Activated T-cell treated with anti-CD3 and anti-CD28 coated beads for 48 hours (primary cell): Measurements from ENCODE around the gene STAB1.
A peak's percentile ranks its signal among the peaks of the same experiment; 100 is the strongest.

Experiments
- DNase-seq: peaks from one replicate; pipeline ENCODE4 v3.0.0-alpha.2; 2020; ENCODE audit warnings: low read depth

STAB1 gene

DNA sequence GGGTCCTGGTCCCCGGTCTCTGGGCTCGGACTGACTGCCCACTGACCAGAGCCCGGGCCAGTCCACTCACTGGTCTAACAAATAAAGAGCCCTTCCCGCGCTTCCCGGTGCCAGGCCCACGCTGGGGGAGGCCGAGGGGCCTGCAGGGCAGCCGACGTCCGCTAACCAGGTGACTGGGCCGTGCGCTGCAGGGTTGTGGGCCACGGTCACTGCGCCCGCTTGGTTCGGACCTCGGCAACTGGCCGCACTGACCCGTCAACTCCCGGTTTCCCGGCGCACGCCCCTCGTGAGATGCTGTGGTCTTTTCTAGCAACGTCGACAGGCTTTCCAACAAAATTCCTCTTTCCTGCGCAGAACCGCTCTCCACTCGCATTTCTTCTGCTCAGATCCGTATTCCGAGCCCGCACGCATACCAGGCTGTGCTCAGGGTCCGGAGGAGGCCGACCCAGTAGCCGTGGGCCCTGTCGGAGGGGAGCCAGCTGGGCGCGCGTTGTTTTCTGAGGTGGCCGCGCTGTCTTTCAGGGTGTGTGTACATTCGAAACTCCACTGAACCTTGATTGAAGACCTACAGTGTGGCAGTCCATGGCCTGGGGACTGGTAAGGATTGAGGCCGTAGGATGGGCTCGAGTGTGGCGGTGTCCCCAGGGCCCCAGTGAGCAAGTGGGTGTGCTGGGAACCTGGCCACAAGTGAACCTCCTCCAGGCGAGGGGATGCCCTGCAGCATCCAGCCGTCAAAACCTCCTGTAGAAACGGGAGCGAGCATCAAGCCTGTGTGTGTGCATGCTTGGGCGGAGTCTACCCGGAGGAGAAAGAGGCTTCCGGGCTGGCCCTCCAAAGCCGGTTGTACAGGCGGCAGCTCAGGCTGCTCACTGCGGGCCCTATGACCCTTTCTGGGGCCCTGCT lies 39.4 kb downstream of the STAB1 start:
- no peak for DNase-seq

DNA sequence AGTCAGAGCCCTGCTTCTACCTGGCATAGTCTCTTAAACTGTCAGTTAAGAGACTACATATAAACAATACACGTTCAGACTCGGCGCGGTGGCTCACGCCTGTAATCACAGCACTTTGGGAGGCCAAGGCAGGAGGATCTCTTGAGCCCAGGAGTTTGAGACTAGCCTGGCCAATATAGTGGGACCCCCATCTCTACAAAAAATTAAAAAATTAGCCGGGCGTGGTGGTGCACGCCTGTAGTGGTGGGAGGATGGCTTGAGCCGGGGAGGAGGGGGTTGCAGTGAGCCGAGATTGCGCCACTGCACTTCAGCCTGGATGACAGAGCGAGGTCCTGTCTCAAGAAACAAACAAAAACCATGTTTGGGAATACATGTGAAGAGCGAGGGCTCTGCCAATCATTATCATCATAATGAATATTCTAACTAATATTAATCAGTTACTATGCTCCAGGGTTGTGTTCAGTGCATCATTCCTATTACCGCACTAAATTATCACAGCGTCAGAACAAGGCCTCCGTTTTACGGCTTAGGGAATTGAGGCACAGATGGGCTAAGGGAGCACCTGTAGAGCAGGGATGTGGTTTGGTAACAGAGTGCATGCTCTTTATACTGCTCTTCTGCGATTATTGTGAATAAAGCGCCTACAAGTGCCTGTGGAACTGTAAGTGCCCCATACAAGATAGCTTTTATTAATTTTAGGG lies 40.4 kb downstream of the STAB1 start:
- no peak for DNase-seq

DNA sequence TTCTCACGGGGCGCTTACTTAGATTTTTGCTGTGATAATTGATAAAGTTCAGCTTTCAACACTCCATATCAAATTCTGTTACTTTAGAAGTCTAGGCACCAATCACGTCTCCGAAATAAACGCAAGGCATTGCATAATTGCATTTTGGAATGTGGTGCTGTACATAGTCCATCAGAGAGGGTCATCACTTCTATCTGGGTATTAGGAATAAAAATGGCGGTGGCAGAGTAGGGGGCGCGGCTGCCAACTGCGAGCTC lies 40.9 kb downstream of the STAB1 start:
- DNase-seq: no peak

DNA sequence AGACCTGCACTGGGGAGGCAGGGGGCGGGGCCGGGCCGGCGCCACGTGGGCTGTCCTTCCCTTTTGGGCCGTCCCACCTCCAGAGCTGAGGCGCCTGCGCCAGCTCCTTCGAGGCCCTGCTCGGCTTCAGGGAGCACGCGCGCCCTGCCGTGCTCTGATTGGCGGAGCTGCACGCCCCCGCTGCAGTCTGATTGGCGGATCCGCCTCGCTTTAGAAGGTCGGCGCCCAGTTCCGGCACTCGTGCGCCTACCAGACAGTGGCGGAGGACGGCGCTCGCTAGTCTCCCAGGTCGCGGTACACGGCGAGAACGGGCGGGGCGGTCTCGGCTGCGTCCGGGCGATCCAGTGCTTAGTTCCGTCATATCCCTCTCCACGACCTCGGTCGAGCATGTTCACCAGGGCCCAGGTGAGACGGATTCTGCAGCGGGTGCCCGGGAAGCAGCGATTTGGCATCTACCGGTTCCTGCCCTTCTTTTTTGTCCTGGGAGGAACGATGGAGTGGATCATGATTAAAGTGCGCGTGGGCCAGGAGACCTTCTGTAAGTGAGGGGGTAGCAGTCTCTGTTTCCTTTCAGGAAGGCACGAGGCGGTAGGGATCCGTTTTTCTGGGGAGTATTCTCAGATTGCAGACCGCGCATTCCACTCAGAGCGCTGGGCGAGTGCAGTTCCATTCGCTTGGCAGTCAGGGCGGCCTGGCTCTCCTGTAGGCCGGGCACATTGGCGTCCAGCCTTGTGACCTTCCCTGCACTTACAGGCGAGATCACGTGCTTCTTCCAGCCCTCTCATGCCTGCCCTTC lies 41.4 kb downstream of the STAB1 start, which contains the start of gene UQCC5:
Gene UQCC5 (plus strand): TSS at position 237 of the 796 bp plus-strand sequence. CDS start 151 bp downstream, at position 388.
- DNase-seq: peak; percentile 99

DNA sequence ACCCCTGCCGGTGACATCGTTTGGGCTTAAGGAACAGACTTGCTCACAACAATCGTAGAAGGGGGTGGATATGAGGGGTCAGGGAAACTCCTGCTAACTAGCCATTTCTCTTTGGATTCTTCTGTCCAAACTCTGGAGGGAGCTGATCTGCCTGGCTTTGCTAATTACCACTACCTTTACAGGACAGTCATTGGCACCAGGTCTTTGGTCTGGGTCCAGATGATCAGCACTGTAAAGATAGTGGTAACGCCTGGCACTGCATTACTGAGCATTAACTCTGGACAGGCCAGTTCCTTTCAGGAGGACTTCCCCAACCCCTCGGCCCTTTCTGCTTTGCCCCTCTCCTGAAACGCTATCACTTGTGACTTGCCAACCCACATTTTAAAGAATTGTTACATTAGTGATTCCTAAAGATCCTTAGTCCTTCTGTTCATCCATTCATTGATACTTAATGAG lies 42.1 kb downstream of the STAB1 start:
- no peak for DNase-seq

DNA sequence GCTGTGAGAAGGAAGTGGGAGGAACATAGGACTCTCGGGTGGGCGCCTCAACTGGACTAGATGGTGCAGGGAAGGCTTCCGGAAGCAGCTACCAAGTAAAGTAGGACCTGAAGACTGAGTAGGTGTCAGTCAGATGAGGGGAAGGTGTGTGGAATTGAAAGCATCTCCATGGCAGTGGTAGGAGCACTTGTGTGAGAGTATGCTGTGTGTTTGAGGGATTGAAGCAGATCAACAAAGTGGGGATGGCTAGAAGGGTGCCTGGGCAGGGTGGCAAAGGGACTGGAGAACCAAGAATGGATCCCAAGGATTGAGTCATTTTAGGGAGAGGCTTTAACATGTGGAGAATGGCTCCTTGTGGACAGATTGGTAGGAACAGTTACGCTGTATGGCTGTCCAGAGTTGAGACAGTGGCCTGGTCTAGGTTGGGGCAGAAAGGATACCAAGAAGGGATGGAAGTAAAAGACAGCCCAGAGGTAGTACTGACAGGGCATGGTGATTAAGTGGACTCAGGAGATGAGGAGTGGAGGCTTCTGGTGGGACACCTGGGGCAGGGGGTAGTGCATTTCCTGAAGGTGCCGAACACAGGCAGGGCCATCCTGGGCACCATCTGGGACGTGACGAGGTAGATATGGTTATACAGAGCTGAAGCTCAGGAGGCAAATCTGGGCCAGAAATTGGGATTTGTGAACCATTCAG lies 42.7 kb downstream of the STAB1 start:
- DNase-seq: no peak

DNA sequence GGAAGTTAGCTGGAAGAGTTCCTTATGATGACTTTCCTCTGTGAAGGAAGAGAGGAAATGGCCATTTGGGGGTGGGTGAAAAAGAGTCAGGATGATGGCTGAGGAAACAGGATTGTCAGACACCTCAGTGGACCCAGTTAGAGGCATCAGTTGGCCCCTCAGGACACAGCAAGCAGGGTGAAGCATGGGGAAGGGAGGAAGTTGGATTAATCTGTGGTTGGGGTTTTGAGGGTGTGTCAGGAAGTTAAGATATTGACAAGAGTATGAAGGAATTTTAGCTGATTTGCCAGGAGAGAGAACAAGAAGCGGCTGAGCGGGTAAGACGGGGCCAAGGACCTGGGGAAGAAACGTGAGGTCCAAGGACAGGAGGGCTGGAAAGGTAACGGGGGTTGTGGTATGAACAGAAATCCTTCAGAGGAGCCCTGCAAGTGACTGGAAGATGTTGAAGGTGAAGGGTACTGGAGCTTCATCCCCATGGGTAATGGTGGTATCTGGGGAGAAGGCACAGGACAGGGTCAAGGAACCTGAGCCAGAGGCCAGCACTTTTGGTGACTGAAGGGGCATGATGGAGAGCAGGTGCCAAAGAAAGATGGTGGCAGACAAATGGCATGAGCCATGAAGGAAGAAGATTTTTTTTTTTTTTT lies 44.0 kb downstream of the STAB1 start:
- DNase-seq: no peak

DNA sequence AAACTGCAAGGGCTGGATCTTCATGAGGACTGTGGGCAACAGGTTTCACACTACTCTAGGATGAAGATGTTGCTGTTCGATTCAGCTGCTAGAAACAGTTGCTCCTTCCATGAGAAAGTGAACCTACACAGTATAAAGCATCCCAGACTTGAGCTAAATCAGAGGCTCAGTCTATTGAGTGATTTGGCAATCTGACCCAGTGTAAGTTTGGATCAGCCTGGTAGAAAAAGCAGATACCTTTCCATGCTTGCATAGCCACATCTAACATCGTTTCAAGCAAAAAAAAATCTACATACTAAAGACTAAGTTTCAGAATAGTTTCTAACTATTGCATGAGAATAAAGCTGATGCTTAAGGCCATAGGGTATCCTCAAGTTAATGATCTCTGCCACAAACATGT lies 45.9 kb downstream of the STAB1 start:
- DNase-seq: no peak

DNA sequence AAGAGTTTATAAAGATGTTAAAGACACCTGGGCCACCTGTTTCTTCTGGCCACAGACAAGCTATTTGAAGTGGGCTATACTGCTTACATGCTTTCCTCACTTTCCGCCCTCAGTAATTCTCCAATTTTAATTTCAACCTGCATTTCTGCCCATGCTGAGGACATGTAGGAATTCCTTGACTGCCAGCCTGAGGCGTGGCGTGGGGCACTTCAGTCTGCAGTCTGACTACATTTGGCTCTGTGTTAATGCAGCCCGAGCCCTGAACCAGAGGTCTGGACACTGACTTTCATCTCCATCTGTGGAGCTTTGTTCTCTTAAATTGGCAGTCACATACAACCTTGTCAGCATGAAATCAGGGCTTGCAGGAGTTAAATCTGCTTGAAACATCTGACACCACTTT lies 49.8 kb downstream of the STAB1 start:
- DNase-seq: no peak

DNA sequence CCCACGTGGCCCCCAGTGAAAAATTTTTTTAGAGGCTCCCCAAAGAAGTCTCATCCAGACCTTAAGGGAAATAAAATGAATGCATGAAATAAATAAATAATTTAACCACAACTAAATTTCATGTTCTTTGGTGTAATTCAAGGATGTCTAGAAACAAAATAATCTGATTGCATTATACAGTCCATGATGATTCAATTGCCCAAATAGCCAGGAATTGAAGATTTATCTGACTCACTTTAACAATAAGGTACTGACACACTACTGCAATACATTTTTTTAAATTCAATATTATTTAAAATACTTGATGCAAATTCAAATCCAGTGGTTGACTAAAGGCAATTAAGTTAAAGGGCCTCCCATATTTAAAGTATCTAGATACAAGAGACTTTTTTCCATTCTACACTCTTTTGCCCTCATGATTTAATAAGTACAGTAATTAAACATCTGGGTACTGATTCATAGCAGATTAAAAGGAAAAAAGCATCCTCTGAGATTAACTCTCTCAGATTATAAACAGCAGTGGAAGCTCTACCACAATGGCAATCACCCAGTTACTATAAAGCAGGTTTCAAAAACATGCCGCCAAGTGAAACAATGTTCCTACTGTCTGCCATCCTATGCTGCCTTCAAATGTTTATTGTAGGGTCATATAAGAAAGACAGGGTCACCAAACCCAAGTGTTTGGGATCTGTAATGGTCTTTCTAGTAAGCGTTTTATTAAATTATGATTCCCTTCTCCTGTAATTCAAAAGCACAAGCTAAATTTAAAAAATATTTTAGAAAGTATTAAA lies 51.2 kb downstream of the STAB1 start:
- DNase-seq: no peak

DNA sequence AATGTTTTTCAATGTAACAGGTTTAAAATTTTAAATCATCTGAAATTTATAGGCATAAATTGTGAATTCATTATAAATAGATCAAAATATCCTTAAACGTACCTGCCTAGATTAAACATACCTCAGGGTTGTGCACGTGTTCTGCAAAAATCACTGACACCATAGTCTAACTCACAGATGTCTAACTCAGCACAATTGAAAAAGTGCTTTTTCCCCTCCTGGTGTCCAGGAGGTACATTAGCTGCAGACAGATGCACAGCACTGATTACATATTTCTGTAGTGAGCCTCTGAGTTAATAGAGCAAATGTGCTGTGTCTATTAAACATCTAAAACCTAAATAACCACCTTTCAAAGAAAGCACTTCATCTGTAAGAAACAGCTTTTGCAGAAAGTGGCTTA lies 52.0 kb downstream of the STAB1 start:
- DNase-seq: no peak

DNA sequence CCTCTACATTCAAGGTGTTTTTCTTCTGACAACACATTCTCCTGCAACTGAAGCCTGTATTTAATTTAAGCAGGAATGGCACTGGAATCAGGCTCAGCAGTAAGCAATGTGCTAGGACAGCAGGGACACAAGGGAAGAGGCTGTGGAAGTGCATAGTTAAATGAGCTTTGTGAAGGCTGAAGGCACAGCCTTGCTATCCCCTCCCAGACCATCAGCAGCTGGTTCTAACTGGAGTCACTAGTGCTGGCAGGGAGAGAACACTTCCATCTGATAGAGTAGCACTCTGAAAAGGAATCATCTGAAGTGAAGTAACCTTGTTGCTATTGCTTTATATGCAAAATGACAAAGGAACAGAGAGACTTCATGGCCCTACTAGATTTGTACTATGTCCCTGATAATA lies 56.0 kb downstream of the STAB1 start:
- no peak for DNase-seq

DNA sequence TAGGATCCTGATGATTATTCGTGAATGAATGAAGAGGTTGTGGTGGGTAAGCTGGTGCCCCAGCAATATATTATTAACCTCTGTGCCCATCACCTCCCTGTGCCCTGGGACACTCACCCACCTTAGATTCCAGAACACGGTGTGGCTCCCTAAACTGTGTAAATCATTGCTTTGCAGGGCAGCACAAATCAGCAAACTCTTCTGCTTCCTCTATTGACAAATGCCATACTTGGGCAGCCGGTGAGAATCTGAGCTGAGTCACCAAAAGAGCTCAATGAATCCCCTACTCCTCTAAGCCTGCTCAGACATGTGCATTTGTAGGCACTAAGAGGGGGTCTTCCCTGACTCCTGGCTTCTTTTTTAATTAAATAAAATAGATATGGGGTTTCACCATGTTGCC lies 57.0 kb downstream of the STAB1 start:
- no peak for DNase-seq

DNA sequence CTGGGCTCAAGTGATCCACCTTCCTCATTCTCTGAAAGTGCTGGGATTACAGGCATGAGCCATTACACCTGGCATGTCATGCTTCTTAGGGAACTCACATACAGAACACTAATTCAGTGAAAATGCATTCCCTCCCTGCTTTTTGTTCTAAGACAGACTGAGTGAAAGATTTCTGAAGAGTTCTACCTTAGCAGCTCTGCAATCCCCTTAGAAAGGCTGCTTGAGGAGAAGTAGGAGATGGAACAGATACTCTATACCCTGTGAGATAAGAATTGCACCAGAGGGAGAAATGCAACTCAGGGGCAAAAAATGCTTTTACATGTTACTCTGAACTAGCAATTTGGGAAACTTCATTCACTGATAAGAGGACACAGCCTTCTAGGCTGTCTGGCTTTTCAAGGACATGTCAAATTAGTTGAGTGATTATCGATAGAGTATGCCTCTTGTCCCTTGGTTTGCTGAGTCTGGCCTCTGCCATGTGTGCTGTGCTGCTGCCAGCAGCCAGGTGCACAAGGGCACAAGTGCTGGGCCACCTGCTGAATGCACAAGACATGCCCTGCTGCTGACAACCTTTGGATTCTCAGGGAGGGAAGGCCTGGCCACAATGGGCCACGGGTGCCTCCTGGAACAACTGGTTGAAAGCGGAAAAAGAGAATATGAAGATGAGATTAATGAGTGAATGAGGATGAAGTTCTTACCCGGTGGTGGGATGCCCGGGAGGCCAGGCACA lies 59.1 kb downstream of the STAB1 start:
- no peak for DNase-seq

DNA sequence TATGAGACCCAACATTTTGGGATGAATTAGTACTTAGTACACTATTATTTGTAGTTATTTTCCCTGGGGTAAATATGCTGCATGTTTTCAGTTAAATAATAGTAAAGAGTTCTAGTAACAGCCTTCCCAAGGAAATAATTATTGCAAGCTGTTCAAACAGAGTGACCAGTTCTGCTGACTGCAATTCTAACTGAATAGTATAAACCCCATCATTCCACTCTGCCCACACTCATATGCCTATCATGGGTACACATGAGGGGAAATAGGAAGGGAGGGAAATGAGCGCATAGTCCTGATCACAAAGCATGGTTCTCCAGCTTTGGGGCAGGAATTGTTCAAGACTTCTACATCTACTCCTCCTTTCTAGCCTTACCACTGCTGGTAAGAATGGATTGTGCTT lies 59.9 kb downstream of the STAB1 start:
- no peak for DNase-seq

DNA sequence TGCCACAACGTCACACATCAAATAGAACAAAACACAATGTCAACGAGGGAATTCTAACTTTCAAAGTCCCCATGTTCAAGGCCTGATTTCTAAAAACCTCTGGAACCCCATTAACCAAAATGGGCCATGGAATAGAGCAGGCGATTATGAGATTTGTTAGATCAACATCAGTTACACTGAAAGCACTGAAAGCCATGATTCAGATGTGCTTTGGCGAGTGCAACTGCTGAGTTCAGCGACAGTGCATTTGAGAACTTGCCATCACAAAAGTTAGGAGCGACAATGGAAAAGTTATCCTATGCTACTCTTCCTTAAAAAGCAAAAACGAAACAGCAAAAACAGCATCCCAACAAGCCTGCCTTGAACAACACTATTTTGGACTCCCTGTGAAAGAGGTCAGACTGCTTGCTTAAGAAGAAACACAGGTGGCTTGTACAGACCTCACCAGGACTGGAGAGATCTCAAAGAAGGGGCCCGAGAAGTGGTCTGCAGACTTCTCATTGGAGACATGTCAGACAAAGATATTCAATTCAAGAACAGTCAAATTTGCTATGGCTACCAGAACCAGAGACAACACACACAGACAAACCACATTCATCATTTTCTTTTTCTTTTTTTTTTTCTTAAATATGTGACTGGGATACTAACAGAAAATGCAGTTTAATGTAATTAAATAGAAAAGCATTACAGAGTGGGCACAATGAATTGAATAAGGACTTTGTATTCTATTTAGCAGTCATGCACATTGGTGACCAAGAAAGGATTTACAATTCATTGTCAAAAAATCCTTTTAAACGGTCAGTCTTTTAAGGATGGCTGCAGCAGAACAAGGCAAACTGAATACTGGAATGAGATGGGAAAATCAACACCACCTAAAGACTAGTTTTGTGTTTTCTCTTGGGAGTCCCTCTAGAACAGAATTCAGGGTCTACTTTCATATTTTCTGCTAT lies 62.1 kb downstream of the STAB1 start:
- no peak for DNase-seq

DNA sequence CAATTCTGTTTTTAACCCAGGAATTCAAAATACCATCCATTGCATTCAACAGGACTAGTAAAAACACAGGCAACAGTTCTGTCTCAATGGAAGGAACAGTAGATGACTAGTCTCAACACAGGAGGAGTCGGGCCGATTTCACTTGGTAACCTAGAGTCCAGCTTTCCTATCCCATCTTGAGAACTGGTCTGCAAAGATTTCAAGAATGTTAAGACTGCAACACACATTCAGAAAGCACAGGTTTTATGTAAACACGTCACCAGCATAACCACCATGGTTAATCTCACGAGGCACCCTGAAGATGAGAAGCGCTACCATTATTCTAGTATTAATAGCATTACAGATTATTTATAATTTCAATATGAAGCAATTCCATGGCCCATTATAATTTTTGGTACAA lies 63.3 kb downstream of the STAB1 start:
- DNase-seq: no peak

DNA sequence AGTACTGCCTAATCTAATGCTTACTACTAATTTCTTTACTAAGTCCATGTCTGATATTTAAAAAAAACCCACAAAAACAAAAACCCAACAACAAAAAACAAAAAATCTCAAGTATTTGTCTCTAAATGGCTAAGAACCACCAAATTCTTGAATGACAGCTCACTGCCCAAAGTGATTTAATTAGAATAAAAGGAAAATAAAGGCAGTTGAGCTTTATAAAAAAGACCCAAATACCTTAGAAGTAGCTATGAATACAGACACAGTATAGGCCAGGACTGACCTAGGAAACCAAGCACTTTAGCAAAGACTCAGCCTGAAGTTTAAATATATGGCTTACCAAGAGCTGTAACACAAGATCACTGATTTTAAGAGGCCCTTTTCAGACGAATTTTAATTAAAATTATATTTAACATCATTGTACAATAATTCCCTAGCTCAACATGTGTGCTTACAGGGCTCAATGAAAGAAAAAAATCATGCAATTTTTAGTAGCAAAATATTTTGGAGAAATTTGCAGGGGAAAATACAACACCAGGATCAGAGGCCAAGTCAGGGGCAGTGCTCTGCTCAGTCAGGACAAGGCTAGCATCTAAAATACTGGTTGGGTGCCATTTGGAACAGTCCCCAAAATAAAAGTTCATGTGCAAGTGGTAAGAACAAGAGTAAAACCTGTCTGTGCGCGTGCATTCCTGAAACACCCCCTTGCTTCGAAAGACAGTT lies 66.0 kb downstream of the STAB1 start:
- no peak for DNase-seq
